ENCODE data around the gene C1QTNF3.
"Not testable (repeated sequence)": the region's sequence is repeated elsewhere in the genome, so short reads cannot be mapped to it uniquely, and the experiment has no call there.

C1QTNF3 gene

GRCh38 chr5:34051374-34051980 lies 8.5 kb upstream of the C1QTNF3 start:
- DNase-seq (ENCODE audit: low spot score) = no peak

- DNase-seq (ENCODE audit: low spot score) = no peak
Observed at GRCh38 chr5:34047774-34048572, 5.0 kb upstream of the C1QTNF3 start.

- DNase-seq (ENCODE audit: low spot score) = no peak
Observed at GRCh38 chr5:34047143-34047542, 4.1 kb upstream of the C1QTNF3 start.

GRCh38 chr5:34045996-34046395 lies 3.0 kb upstream of the C1QTNF3 start:
- no peak for DNase-seq (ENCODE audit: low spot score)

GRCh38 chr5:34045023-34045422 lies 2.0 kb upstream of the C1QTNF3 start:
- no peak for DNase-seq (ENCODE audit: low spot score)

GRCh38 chr5:34042321-34042720 lies 692 bp downstream of the C1QTNF3 start:
- no peak for DNase-seq (ENCODE audit: low spot score)

GRCh38 chr5:34041247-34041972 lies 1.6 kb downstream of the C1QTNF3 start:
- DNase-seq (ENCODE audit: low spot score) = no peak

GRCh38 chr5:34040472-34040871 lies 2.5 kb downstream of the C1QTNF3 start:
- DNase-seq (ENCODE audit: low spot score) = no peak

GRCh38 chr5:34039398-34040157 lies 3.4 kb downstream of the C1QTNF3 start:
- DNase-seq (ENCODE audit: low spot score) = no peak

- DNase-seq (ENCODE audit: low spot score) = no peak
Observed at GRCh38 chr5:34038838-34039237, 4.2 kb downstream of the C1QTNF3 start.

- no peak for DNase-seq (ENCODE audit: low spot score)
Observed at GRCh38 chr5:34038390-34038789, 4.6 kb downstream of the C1QTNF3 start.

- no peak for DNase-seq (ENCODE audit: low spot score)
Observed at GRCh38 chr5:34037726-34038125, 5.3 kb downstream of the C1QTNF3 start.

GRCh38 chr5:34035756-34036155 lies 7.3 kb downstream of the C1QTNF3 start:
- DNase-seq (ENCODE audit: low spot score) = no peak

GRCh38 chr5:34034534-34035327 lies 8.3 kb downstream of the C1QTNF3 start:
- DNase-seq (ENCODE audit: low spot score) = no peak

- DNase-seq (ENCODE audit: low spot score) = no peak
Observed at GRCh38 chr5:34031966-34032365, 11.0 kb downstream of the C1QTNF3 start.

GRCh38 chr5:34031117-34031516 lies 11.9 kb downstream of the C1QTNF3 start:
- no peak for DNase-seq (ENCODE audit: low spot score)

GRCh38 chr5:34030585-34030984 lies 12.4 kb downstream of the C1QTNF3 start:
- not testable (repeated sequence) for DNase-seq (ENCODE audit: low spot score)

- no peak for DNase-seq (ENCODE audit: low spot score)
Observed at GRCh38 chr5:34030048-34030447, 13.0 kb downstream of the C1QTNF3 start.

- DNase-seq (ENCODE audit: low spot score) = no peak
Observed at GRCh38 chr5:34028349-34028748, 14.7 kb downstream of the C1QTNF3 start.

GRCh38 chr5:34026089-34026761 lies 16.8 kb downstream of the C1QTNF3 start:
- DNase-seq (ENCODE audit: low spot score) = no peak
